Fibroblast of skin of scalp (primary cell): ENCODE data around the gene PIWIL4.

Experiments used
- DNase-seq: peaks from one replicate; pipeline ENCODE4 v3.0.0-alpha.2; 2013

The PIWIL4 gene

DNA sequence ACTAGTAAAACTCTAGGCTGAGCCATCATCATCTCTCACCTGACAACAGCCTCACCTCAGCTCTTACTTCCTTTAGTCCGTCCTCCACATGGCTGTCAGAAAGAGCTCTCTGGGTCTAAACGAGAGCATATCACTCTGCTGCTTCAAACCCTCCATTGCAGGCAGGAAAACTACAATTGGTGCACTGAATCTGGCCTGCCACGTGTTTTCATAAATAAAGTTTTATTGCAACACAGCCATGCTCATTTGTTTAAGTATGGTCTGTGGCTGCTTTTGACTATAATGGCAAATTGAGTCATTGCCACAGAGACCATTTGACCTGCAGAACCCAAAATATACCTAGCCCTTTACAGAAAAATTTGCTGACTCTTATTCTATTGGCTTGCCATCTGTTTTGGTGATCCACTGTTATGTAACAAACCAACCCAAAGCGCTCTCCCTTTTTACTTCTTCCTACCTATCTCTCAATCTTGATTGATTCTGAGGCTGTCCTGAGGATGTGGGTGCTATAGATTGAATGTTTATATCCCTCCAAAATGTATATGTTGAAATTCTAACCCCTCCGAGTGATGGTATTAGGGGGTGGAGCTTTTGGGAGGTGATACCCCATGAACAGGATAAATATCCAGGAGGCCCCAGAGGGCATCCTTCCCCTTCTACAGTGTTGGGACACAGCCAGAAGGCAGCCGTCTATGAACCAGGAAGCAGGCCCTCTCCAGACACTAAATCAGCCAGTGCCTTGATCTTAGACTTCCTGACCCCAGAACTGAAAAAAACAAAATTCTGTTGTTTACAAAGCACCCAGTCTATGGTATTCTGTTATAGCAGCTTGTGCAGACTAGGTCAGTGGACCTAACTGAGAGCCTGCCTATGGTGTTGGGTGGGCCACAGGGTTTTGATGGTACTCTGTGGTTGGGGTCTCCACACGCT is 99.9 kb downstream of the PIWIL4 start:
- no peak for DNase-seq

DNA sequence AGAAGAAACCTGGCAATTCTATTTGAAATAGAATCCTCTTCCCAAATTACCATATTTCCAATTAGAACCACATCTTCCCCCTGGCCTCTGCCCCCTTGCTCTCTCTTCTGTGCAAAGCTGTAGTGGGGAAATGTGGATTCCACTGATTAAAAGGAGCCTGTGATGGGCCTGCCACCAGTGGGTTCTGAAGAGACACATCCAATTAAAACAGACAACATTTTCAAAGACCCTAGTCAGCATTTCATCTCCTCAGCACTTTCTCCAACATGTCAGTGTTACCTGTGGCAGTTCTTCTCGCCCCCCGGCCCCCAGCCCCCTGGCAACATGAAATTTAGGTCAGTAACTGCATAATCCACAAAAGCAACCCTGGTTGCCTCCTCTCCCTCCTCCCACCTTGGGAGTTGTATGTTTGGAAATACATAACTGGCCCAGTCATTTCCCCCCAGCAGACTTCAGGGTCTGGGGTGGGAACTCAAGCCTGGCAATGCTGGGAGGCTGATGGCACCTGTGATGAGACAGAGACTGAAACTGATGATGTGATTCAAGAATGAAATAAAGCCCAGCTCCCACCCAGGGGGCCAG is 101.1 kb downstream of the PIWIL4 start:
- no peak for DNase-seq

DNA sequence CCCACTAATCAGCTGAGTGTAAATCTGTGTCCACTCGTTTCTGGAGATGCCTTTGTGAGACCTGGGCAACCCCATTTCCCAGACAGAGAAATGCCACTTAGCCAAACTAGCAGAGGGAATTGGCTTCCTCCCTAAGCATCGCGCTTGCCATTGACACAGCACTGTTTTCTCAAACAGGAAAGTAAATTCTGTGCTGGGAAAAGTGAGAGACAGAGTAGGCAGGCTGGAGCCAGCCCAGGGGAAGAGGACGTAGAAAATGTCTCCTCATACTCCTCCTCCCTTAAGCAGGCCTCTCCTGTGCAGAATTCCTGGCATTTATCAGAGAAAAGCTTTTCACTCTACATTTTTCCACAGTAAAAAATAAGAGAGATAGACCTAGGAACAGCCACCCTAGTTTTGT is 101.9 kb downstream of the PIWIL4 start:
- no peak for DNase-seq
